Thyroid gland (tissue), 4 donors: ENCODE results near the gene TBXA2R. TPM values are rescaled to one million over a fixed set of nuclear protein-coding genes. Genes with fewer than 3 reads are reported as not detected.

Source experiments
- DNase-seq, 2 donors: peaks; one replicate each; pipeline ENCODE4 v3.0.0-alpha.2; 2019
- H3K27ac ChIP-seq, 3 donors: fragments of 200-600 bp; sonication (generic); 1 replicate in 2 of 3; 2 replicates in 1 of 3; pipeline ENCODE4 v1.5.1; 2016 to 2019; ENCODE audit warnings: mild to moderate bottlenecking in 1 of 3, moderate library complexity in 1 of 3
- H3K27me3 ChIP-seq: fragments of 200-600 bp; sonication (generic); one replicate; pipeline ENCODE4 v1.5.1; 2019
- H3K36me3 ChIP-seq, 2 donors: fragments of 200-600 bp; sonication (generic); one replicate each; pipeline ENCODE4 v1.5.1; 2016 to 2019
- H3K4me1 ChIP-seq, 2 donors: fragments of 200-600 bp; sonication (generic); one replicate each; pipeline ENCODE4 v1.5.1; 2017 to 2019
- H3K4me3 ChIP-seq, 3 donors: fragments of 200-600 bp; sonication (generic); replicated peaks in 1 of 3; 1 replicate in 2 of 3; 2 replicates in 1 of 3; pipeline ENCODE4 v1.5.1; 2016; ENCODE audit warnings: mild to moderate bottlenecking in 1 of 3
- H3K9me3 ChIP-seq: fragments of 200-600 bp; sonication (generic); one replicate; pipeline ENCODE4 v1.5.1; 2017
- CTCF ChIP-seq, 6 experiments: fragments of 200-600 bp in 3 of 6; fragments of 450-650 bp in 3 of 6; sonication (generic) in 3 of 6; IDR thresholded peaks; one replicate each; pipeline ENCODE4 v1.5.1; 2016 to 2019; ENCODE audit warnings: antibody characterized with exemption in 6 of 6, mild to moderate bottlenecking in 2 of 6, inconsistent platforms in 1 of 6, moderate library complexity in 1 of 6
- POLR2A ChIP-seq, 2 donors: fragments of 450-650 bp; IDR thresholded peaks; one replicate each; pipeline ENCODE4 v1.6.1; 2017; ENCODE audit warnings: antibody characterized with exemption in 2 of 2, mild to moderate bottlenecking in 2 of 2, moderate library complexity in 1 of 2
- whole genome bisulfite sequencing, 2 donors: methylation state at CpG; one replicate each; pipeline ENCODE4 v1.1.5; 2017; 5-methylcytosine and 5-hydroxymethylcytosine counted together
- intact Hi-C: fragments of 100-400 bp; cut with DNase I; formaldehyde crosslinking; loops from one replicate; pipeline ENCODE4 v1.15.1; 2023
- total RNA-seq, 4 donors: library from RNA; depleted of rRNA; stranded (reverse); fragments of >200 nt; gene quantifications; one replicate each; pipeline ENCODE4 v1.2.3, GENCODE V29; 2016

Gene TBXA2R
- total RNA-seq, 4 donors from 2014 or later: 0.40 to 2.1 (median 1.3) TPM

GRCh38 chr19:3643674-3644313 is 37.1 kb upstream of the TBXA2R start:
- no peak for TF ChIP-seq POLR2A (IDR thresholded peaks at IDR 0.05)
- no peak for TF ChIP-seq CTCF (IDR thresholded peaks at IDR 0.05)
- H3K27ac ChIP-seq: no peak overlapping the region
- H3K9me3 ChIP-seq: no peaks in the 10 kb centered on the region
- H3K4me1 ChIP-seq: no peaks in the 10 kb centered on the region
- peaks cover 23 to 30% of the 10 kb centered on the region in 2 donors for H3K36me3 ChIP-seq
- no peaks in the 10 kb centered on the region for H3K27me3 ChIP-seq
- no peak overlapping the region for H3K4me3 ChIP-seq
- DNase-seq: no peak
- 83 to 95% methylated on average over 4 to 27 of the region's 28 CpGs for WGBS, 2 donors
- intact Hi-C loops: no loop called here

GRCh38 chr19:3642987-3643673 is 36.5 kb upstream of the TBXA2R start:
- DNase-seq: no peak
- no peaks in the 10 kb centered on the region for H3K9me3 ChIP-seq
- peaks cover 29 to 30% of the 10 kb centered on the region in 2 donors for H3K36me3 ChIP-seq
- no peak for TF ChIP-seq POLR2A (IDR thresholded peaks at IDR 0.05)
- TF ChIP-seq CTCF (IDR thresholded peaks at IDR 0.05): no peak
- intact Hi-C loops: no loop called here
- H3K4me1 ChIP-seq: no peaks in the 10 kb centered on the region
- 94% methylated on average over 36 of the region's 36 CpGs for WGBS, 2 donors
- H3K27ac ChIP-seq: no peak overlapping the region
- H3K4me3 ChIP-seq: no peak overlapping the region
- H3K27me3 ChIP-seq: no peaks in the 10 kb centered on the region

DNA sequence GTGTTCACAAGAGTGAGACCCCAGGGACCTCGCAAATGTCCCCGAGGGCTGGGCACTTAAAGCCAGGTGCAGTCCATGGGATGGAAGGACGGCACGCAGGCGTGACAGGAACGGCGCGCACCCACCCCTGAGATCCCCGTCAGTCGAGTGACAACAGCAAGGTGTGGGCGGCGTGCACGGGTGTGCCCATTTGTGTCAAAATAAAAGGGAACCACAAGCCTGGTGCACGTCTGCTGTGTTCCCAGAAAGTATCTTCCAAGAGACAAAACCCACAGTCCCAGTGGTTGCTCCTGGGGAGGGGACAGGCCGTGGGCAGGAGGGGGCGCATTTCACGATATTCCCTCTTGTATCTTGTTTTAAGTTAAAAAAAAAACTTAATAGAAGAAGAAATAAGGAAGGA is 35.6 kb upstream of the TBXA2R start:
- TF ChIP-seq POLR2A (IDR thresholded peaks at IDR 0.05): no peak
- TF ChIP-seq CTCF (IDR thresholded peaks at IDR 0.05): no peak
- H3K36me3 ChIP-seq: peaks cover 26 to 33% of the 10 kb centered on the region in 2 donors
- WGBS, 2 donors: 92 to 95% methylated on average over 17 of the region's 17 CpGs

GRCh38 chr19:3641515-3642269 is 35.0 kb upstream of the TBXA2R start:
- H3K4me1 ChIP-seq: no peaks in the 10 kb centered on the region
- H3K27me3 ChIP-seq: no peaks in the 10 kb centered on the region
- no peak for DNase-seq
- no peaks in the 10 kb centered on the region for H3K9me3 ChIP-seq
- H3K27ac ChIP-seq: no peak overlapping the region
- 95 to 97% methylated on average over 22 to 23 of the region's 28 CpGs for WGBS, 2 donors
- no peak overlapping the region for H3K4me3 ChIP-seq
- peaks cover 25 to 38% of the 10 kb centered on the region in 2 donors for H3K36me3 ChIP-seq
- intact Hi-C loops: no loop called here
- TF ChIP-seq POLR2A (IDR thresholded peaks at IDR 0.05) (no peak), CTCF (IDR thresholded peaks at IDR 0.05) (no peak)

More for the DNA sequence above, 35.6 kb upstream of the TBXA2R start:
- intact Hi-C loops: no loop called here
- no peak overlapping the region for H3K4me3 ChIP-seq
- H3K27ac ChIP-seq: no peak overlapping the region
- H3K27me3 ChIP-seq: no peaks in the 10 kb centered on the region
- DNase-seq: no peak
- H3K4me1 ChIP-seq: no peaks in the 10 kb centered on the region
- H3K9me3 ChIP-seq: no peaks in the 10 kb centered on the region
